Naive B cell (primary cell): ENCODE results near the gene SURF2. TPM values are rescaled to one million over a fixed set of nuclear protein-coding genes. Genes with fewer than 3 reads are reported as not detected.
"Not testable (repeated sequence)": the region's sequence is repeated elsewhere in the genome, so short reads cannot be mapped to it uniquely, and the experiment has no call there.

Experiments
- ATAC-seq, 2 donors: fragments of 150-1000 bp; cut with Tn5 transposase; 2 replicates each; pipeline ENCODE4 v1.10.0; 2021; ENCODE audit warnings: low read depth in 2 of 2, mild to moderate bottlenecking in 2 of 2, moderate library complexity in 2 of 2
- DNase-seq: peaks from one replicate; pipeline ENCODE4 v3.0.0; 2022
- H3K27ac Mint-ChIP-seq, 6 donors: one replicate each; pipeline ENCODE4 v1.8.0; 2020 to 2022; ENCODE audit warnings: mild to moderate bottlenecking in 6 of 6, mixed read lengths in 6 of 6, moderate library complexity in 5 of 6, inconsistent platforms in 2 of 6
- H3K27me3 Mint-ChIP-seq, 3 donors: one replicate each; pipeline ENCODE4 v1.8.0; 2021 to 2022; ENCODE audit warnings: mixed read lengths in 3 of 3, mild to moderate bottlenecking in 1 of 3
- H3K36me3 Mint-ChIP-seq, 2 donors: one replicate each; pipeline ENCODE4 v1.8.0; 2020 to 2022; ENCODE audit warnings: mixed read lengths in 2 of 2, inconsistent platforms in 1 of 2, mild to moderate bottlenecking in 1 of 2
- H3K4me1 Mint-ChIP-seq, 3 donors: one replicate each; pipeline ENCODE4 v1.8.0; 2020 to 2022; ENCODE audit warnings: mixed read lengths in 3 of 3, inconsistent platforms in 1 of 3, mild to moderate bottlenecking in 1 of 3, moderate library complexity in 1 of 3
- H3K4me3 Mint-ChIP-seq, 8 donors: one replicate each; pipeline ENCODE4 v1.8.0; 2020 to 2022; ENCODE audit warnings: mild to moderate bottlenecking in 8 of 8, mixed read lengths in 8 of 8, moderate library complexity in 8 of 8, inconsistent platforms in 2 of 8
- H3K9me3 Mint-ChIP-seq, 7 donors: one replicate each; pipeline ENCODE4 v1.8.0; 2020 to 2022; ENCODE audit warnings: mixed read lengths in 7 of 7, mild to moderate bottlenecking in 5 of 7, inconsistent platforms in 2 of 7, moderate library complexity in 1 of 7
- polyA plus RNA-seq, 6 donors: library from polyadenylated mRNA; unstranded; fragments of 300-500 nt; fragmentation: Illumina TruSeq; gene quantifications; one replicate each; pipeline ENCODE4 v1.2.3, GENCODE V29; 2021; ENCODE audit warnings: low read depth in 6 of 6

SURF2 gene
- polyA plus RNA-seq, 6 donors from 2014 or later: 21.6 to 40.5 (median 28.1) TPM

DNA sequence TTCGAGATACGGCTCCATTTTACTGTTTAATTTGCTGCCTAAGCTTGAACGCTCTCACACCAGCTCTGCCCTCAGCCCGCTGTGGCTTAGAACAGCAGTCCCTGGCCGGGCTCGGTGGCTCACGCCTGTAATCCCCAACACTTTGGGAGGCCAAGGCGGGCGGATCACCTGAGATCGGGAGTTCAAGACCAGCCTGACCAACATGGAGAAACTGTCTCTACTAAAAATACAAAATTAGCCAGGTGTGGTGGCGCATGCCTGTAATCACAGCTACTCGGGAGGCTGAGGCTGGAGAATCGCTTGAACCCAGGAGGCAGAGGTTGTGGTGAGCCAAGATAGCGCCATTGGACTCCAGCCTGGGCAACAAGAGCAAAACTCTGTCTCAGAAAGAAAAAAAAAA is 20.9 kb downstream of the SURF2 start:
- H3K4me1 Mint-ChIP-seq: peaks cover 14 to 34% (median 28%) of the 10 kb centered on the region in 3 donors
- not testable (repeated sequence) for H3K9me3 Mint-ChIP-seq, H3K27me3 Mint-ChIP-seq, H3K27ac Mint-ChIP-seq, H3K36me3 Mint-ChIP-seq, ATAC-seq, DNase-seq
- H3K4me3 Mint-ChIP-seq: peak overlapping the region in 7 of 8 donors; percentile 74 to 90 (median 83)

DNA sequence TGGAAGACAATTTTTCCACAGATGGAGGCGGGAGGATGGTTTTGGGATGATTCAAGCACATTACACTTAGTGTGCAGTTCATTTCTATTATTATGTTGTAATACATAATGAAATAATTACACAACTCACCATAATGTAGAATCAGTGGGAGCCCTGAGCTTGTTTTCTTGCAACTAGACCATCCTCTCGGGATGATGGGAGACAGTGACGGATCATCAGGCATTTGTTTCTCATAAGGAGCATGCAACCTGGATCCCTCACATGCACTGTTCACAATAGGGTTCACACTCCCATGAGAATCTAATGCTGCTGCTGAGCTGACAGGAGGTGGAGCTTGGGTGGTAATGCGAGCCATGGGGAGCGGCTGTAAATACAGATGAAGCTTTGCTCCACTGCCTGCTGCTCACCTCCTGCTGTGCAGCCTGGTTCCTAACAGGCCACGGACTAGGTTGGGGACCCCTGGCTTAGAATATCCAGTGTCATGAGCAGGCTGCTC is 21.4 kb downstream of the SURF2 start:
- Mint-ChIP-seq H3K4me1 (peaks cover 10 to 29% (median 23%) of the 10 kb centered on the region in 3 donors), H3K36me3 (no peaks in the 10 kb centered on the region), H3K4me3 (peak overlapping the region in 4 of 8 donors; percentile 12 to 83 (median 57)), H3K27ac (no peak overlapping the region), H3K9me3 (no peaks in the 10 kb centered on the region), H3K27me3 (no peaks in the 10 kb centered on the region)
- ATAC-seq (no peak), DNase-seq (no peak)

DNA sequence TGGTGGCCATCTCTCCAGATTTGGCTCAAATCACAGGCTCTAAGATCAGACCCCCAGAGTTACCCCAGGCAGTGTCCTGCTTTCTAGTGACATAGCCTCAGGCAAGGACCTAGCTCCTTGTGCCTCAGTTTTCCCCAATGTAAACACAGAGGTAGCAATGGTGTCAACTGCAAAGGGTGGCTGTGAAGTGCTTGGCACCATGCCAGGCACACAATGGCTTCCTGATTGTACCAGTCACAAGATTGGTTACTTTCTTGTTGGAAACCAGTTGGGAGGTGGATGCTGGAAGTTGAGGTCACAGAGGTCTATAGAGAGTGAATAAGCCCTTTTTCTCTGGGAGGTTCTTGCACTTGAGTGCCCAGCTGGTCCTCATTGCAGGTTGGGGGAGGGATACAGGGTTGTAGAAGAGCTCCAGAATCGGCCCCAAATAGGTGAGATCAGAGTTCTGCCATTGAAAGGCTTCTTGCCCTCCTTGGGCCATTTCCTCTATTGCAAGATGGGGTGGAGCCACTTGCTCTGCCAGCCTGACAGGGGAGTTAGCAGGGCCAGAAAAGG is 22.1 kb downstream of the SURF2 start:
- no peaks in the 10 kb centered on the region for H3K36me3 Mint-ChIP-seq
- H3K27ac Mint-ChIP-seq: no peak overlapping the region
- H3K4me1 Mint-ChIP-seq: peaks cover 9 to 22% (median 16%) of the 10 kb centered on the region in 3 donors
- DNase-seq: no peak
- no peaks in the 10 kb centered on the region for H3K27me3 Mint-ChIP-seq
- no peak for ATAC-seq
- H3K9me3 Mint-ChIP-seq: no peaks in the 10 kb centered on the region
- peak overlapping the region in 2 of 8 donors; percentile 12 to 83 for H3K4me3 Mint-ChIP-seq

DNA sequence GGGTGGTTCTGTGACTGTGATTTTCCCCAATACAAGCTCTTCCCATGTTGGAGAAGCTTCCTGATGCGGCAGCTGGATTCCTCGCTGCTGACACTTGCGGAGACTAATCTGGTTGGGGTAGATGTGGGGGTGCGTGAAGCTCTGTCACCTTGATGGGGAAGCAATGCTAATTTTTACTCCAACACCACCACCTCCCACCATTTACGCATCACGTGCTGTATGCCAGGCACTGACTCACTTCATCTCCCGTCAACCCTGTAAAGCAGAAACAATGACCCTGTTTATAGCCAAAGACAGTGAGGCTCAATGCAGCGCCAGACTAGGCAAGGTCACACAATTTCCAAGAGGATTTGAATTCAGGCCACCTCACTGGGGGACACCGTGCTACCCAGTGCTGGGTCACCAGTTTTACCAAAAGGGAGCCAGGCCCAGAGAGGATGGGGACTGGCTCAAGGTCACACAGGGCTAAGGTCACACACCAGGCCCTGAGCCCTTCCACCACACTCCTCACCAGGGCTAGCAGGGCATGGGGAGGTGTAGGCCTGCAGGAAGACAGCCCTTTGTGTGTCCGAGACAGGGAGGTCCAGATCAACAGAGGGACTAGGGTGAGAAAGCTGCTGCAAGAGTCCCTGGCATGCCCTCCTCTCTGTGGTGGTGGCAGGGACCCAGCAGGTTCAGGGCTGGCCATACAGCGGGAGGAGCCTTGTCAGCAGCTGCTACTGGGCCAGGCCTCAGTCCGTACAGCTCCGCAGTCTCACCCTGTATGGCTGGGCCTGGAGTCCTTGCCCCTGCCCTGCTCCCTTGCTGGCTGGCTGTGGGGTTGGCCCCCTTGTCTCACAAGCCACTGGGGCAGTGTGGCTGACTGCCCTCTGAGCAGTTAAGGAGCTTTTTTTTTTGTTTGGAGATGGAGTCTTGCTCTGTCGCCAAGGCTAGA is 23.1 kb downstream of the SURF2 start:
- DNase-seq: no peak

DNA sequence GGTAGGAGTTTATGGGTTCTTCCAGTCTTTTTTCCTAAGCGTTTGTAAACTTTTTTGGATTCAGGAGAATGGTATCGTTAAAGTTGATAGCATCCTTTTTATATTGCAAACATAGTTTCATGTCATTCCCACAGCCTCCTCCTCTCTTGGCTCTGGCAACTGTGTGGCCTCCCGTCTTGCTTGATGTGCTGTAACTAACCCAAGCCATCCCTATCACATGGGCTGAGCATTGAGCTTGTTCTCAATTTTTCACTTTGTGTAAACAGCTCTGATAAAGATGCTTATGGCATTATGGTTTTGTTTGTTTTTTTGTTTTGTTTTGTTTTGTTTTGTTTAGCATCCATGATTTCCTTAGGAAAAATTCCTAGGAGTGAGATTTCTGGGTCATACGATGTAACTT is 24.4 kb downstream of the SURF2 start:
- no peaks in the 10 kb centered on the region for H3K27me3 Mint-ChIP-seq
- H3K4me1 Mint-ChIP-seq: peaks cover 0 to 7% (median 0%) of the 10 kb centered on the region in 3 donors
- ATAC-seq (no peak), DNase-seq (no peak)
- no peaks in the 10 kb centered on the region for H3K9me3 Mint-ChIP-seq
- H3K36me3 Mint-ChIP-seq: no peaks in the 10 kb centered on the region
- no peak overlapping the region for H3K4me3 Mint-ChIP-seq
- no peak overlapping the region for H3K27ac Mint-ChIP-seq

More for the DNA sequence above, 23.1 kb downstream of the SURF2 start:
- Mint-ChIP-seq H3K9me3 (no peaks in the 10 kb centered on the region), H3K27ac (no peak overlapping the region), H3K36me3 (no peaks in the 10 kb centered on the region), H3K27me3 (no peaks in the 10 kb centered on the region), H3K4me1 (peaks cover 9 to 14% (median 9%) of the 10 kb centered on the region in 3 donors), H3K4me3 (peak overlapping the region in 1 of 8 donors; percentile 83)
- ATAC-seq: no peak

DNA sequence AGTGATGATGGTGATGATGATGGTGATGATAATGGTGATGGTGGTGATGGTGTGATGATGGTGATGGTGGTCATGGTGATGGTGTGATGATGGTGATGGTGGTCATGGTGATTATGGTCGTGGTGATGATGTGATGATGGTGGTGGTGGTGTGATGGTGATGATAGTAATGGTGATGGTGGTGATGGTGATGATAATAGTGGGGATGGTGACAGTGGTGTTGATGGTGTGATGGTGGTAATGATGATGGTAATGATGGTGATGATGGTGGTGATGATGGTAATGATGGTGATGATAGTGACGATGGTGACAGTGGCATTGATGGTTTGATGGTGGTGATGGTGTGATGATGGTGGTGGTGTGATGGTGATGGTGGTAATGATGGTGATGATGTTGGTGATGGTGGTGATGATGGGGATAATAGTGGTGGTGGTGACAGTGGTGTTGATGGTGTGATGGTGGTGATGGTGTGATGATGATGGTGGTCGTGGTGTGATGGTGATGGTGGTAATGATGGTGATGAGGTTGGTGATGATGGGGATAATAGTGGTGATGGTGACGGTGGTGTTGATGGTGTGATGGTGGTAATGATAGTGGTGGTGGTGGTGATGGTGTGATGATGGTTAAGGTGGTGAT is 26.3 kb downstream of the SURF2 start:
- H3K4me3 Mint-ChIP-seq: no peak overlapping the region
- no peak overlapping the region for H3K27ac Mint-ChIP-seq
- no peak for ATAC-seq
- H3K9me3 Mint-ChIP-seq: no peaks in the 10 kb centered on the region
- no peaks in the 10 kb centered on the region for H3K4me1 Mint-ChIP-seq
- no peaks in the 10 kb centered on the region for H3K27me3 Mint-ChIP-seq
- DNase-seq: no peak
- H3K36me3 Mint-ChIP-seq: no peaks in the 10 kb centered on the region

DNA sequence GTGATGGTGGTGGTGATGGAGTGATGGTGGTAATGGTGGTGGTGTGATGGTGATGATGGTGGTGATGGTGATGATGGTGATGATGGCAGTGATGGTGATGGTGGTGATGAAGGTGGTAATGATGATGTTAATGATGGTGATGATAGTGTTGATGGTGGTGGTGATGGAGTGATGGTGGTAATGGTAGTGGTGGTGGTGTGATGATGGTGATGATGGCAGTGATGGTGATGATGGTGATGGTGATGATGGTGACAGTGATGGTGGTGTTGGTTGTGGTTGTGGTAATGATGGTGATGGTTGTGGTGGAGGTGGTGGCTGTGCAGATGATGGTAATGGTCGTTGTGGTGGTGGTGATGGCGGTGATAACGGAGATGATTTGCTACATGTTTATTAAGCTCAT is 27.1 kb downstream of the SURF2 start:
- no peak for ATAC-seq
- no peak overlapping the region for H3K4me3 Mint-ChIP-seq
- H3K9me3 Mint-ChIP-seq: no peaks in the 10 kb centered on the region
- no peaks in the 10 kb centered on the region for H3K27me3 Mint-ChIP-seq
- no peaks in the 10 kb centered on the region for H3K36me3 Mint-ChIP-seq
- H3K4me1 Mint-ChIP-seq: no peaks in the 10 kb centered on the region
- no peak for DNase-seq
- no peak overlapping the region for H3K27ac Mint-ChIP-seq

DNA sequence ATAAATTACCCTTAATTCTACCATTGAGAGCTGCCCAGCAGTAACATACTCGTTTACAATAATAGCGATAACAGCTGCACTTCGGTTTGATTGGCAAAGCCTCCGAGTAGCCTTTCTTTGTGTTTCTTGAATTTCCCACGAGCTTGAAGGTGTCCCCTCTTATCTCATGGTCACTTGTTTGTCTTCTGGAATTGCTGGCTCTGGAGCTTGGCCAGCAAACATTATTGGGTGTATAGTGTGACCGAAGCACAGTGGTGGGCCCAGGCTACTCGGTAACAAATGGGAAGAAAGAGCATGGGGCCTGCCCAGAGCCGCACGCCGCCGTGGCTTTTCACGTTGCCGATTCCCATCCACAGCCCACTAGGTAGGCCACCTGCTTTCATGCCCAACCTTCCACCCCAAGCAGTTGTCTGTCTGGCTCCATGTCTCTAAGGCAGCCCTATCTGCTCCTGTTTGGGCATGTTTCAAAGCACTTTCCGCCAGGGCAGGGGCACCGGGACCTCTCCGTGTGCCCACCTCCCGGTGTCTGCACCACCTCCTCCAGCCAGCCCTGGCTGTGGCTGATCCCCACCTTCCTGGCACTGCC is 28.5 kb downstream of the SURF2 start:
- DNase-seq (no peak), ATAC-seq (no peak)
- no peaks in the 10 kb centered on the region for H3K36me3 Mint-ChIP-seq
- peaks cover 0 to under 1% (median 0%) of the 10 kb centered on the region in 7 donors for H3K9me3 Mint-ChIP-seq
- H3K27me3 Mint-ChIP-seq: peaks cover 0 to 5% (median 4%) of the 10 kb centered on the region in 3 donors
- no peak overlapping the region for H3K4me3 Mint-ChIP-seq
- H3K27ac Mint-ChIP-seq: peak overlapping the region in 1 of 6 donors; percentile 15
- H3K4me1 Mint-ChIP-seq: no peaks in the 10 kb centered on the region

DNA sequence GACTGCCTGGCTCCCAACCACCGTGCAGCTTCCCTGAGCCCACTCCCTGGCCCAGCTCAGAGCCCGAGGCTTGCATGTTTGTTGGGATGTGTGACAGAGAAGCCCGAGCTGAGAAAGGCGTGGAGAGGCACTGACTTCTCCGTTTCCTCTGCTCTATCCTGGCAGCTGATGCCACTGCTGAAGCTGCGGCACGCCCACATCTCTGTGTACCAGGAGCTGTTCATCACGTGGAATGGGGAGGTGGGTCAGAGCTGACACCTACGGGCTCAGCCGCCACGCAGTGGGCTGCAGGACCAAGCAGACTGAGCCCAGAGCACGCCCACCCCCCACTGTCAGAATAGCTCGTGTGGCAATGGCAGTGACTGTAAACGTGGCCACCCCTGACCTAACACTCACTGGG is 29.1 kb downstream of the SURF2 start:
- no peak for ATAC-seq
- no peak for DNase-seq
- peaks cover 0 to 12% (median 11%) of the 10 kb centered on the region in 3 donors for H3K27me3 Mint-ChIP-seq
- peaks cover 0 to 1% (median 0%) of the 10 kb centered on the region in 7 donors for H3K9me3 Mint-ChIP-seq
- H3K4me1 Mint-ChIP-seq: no peaks in the 10 kb centered on the region
- no peak overlapping the region for H3K4me3 Mint-ChIP-seq
- no peaks in the 10 kb centered on the region for H3K36me3 Mint-ChIP-seq
- no peak overlapping the region for H3K27ac Mint-ChIP-seq

DNA sequence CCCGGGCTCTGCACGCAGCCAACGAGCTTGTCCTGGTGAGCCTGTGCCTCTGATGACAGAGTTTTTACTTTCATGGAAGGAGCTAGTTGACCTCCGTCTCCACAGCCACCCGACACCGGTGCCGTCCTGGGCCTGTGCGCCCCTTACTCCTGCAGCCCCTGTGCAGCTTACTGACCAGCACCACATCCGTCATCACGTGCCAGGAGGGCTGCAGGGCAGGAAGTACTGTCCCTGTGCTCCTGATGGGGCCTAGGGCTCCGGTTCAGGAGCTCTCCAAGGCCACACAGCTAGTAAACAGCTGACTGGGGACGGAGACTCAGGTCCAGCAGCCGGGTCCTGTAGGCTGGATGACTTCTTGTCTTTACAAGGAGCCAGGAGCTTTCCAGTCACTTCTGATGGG is 30.0 kb downstream of the SURF2 start:
- Mint-ChIP-seq H3K27ac (peak overlapping the region in 1 of 6 donors; percentile 50), H3K27me3 (peaks cover 0 to 17% (median 15%) of the 10 kb centered on the region in 3 donors), H3K4me3 (no peak overlapping the region), H3K9me3 (peaks cover 0 to 2% (median 0%) of the 10 kb centered on the region in 7 donors), H3K36me3 (no peaks in the 10 kb centered on the region), H3K4me1 (no peaks in the 10 kb centered on the region)
- ATAC-seq: no peak
- DNase-seq: no peak

DNA sequence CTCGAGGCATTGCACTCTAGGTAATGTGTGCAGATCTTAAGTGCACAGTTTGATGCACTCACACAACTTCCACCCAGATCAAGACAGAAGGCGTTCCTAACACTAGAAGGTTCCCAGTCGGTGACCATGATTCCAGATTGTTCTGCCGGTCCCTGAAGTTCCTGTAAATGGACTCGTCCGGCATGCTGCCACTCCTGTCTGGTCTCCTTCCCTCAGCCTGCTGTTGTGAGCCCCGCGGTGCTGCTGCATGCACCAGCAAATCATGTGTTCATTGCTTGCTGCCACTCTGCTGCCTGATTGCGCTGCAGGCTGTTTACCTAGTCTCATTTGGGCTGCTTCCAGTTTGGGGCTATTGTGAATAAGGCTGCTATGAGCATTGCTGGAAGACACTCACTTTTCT is 31.3 kb downstream of the SURF2 start:
- DNase-seq: no peak

DNA sequence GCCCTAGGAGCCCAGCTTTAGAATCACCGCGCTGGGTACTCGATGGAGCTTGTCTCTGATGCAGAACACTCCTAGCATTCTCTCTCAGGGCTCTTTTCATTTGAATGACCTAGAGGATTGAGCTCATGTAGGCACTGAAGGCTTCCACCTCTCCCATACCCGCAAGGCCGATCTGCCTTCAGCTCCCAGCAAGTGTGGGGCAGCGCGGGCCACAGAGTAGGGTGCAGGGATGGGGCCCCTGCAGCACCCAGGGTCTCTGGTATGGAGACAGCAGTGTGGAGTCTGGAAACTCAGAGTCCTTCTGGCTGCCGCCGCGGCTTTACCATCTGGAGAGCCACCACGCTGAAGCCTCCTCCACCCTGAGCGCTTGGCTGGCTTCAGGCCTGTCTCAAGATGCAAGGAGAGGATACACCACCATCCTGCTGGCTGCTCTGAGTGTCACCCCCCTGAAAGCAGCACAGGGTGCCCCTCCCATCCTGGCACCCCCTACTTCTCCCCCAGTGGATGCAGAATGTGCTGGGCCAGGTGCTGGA is 32.7 kb downstream of the SURF2 start:
- Mint-ChIP-seq H3K4me3 (no peak overlapping the region), H3K36me3 (no peaks in the 10 kb centered on the region), H3K4me1 (no peaks in the 10 kb centered on the region), H3K27ac (no peak overlapping the region), H3K9me3 (peaks cover 0 to 2% (median 0%) of the 10 kb centered on the region in 7 donors), H3K27me3 (peaks cover 0 to 23% (median 18%) of the 10 kb centered on the region in 3 donors)
- DNase-seq (no peak), ATAC-seq (no peak)

More for the DNA sequence above, 31.3 kb downstream of the SURF2 start:
- Mint-ChIP-seq H3K9me3 (peaks cover 0 to 2% (median 0%) of the 10 kb centered on the region in 7 donors), H3K27me3 (peaks cover 0 to 17% (median 15%) of the 10 kb centered on the region in 3 donors), H3K27ac (no peak overlapping the region), H3K36me3 (no peaks in the 10 kb centered on the region), H3K4me3 (peak overlapping the region in 1 of 8 donors; percentile 63), H3K4me1 (no peaks in the 10 kb centered on the region)
- ATAC-seq: no peak

DNA sequence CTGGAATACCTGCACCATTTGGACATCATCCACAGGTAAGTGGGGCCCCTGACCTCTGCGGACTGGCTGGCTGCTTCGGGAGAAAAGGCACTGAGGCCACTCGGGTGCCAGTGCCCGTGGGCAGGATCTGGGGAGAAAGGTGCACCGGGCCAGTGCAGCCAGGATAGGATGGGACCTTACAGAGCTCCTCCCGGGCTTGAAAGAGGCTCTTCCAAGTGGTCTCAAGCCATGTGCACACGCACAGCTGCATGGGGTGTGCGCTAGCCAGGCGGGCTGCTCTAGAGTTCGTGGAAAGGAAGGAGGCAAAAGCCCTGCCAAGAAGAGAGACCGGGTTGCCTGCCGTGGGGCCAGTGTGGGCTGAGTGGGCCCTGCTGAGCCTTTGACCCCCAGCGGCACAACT is 33.2 kb downstream of the SURF2 start:
- no peak for ATAC-seq
- H3K4me1 Mint-ChIP-seq: no peaks in the 10 kb centered on the region
- peaks cover 0 to 2% (median 0%) of the 10 kb centered on the region in 7 donors for H3K9me3 Mint-ChIP-seq
- peak overlapping the region in 1 of 8 donors; percentile 35 for H3K4me3 Mint-ChIP-seq
- H3K27ac Mint-ChIP-seq: peak overlapping the region in 2 of 6 donors; percentile 42 to 44
- peaks cover 0 to 23% (median 22%) of the 10 kb centered on the region in 3 donors for H3K27me3 Mint-ChIP-seq
- DNase-seq: no peak
- H3K36me3 Mint-ChIP-seq: no peaks in the 10 kb centered on the region
